ENCODE measurements around the gene MRPS7. TPM values are rescaled to one million over a fixed set of nuclear protein-coding genes. Genes with fewer than 3 reads are reported as not detected.

Gene MRPS7
- total and polyA plus RNA-seq, 5 donors from 2014 or later = 32.3 to 141 (median 120) TPM

DNA sequence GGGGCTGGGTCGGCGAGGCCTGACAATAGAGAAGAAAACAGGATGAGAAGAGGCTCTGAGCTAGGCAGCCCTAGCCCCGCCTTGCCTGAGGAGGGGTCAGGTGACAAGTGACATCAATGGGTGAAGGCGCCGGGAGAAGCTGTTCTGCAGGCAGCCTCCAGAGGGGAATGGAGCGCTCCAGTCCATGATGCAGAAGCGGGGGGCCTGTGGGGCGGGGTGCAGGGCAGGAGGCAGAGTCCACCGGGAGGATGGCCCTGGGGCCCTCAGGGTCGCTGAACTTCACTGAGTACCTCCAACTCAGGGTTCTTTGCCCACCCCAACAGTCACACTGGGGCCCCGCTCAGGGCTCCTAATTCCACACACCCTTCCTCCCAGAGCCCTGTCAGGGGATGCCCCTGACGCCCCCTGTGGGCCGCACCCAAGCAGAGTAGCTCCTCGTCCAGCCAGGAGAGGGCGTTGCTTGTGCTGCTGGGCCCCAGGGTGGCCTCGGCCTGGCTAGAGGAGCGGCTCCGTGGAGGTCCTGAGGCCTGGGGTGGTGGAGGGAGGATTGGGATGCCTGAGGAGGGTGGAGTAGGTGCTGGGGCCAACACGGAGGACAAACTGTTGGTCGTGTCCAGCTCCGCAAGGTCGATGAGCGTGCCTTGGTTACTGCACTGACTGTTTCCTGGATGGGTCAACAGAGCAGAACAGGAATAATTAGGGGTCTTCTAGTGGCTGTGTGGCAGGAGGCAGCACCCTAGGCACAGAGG, 21.1 kb upstream of the MRPS7 start:
- peak in 1 of 2 donors; percentile 20 for ATAC-seq (ENCODE audit: low read depth in 2 of 2)
- Mint-ChIP-seq H3K4me3 (no peak overlapping the region), H3K36me3 (peaks cover 30% of the 10 kb centered on the region)

GRCh38 chr17:75241143-75241430, 20.6 kb upstream of the MRPS7 start:
- Mint-ChIP-seq H3K36me3 (peaks cover 31% of the 10 kb centered on the region), H3K4me1 (peaks cover 0 to 25% (median 7%) of the 10 kb centered on the region in 4 donors), H3K27me3 (no peaks in the 10 kb centered on the region), H3K9me3 (no peaks in the 10 kb centered on the region), H3K4me3 (no peak overlapping the region), H3K27ac (no peak overlapping the region)
- Histone ChIP-seq H3K4me3 (ENCODE audit: low read depth, low read length) (no peak overlapping the region), H3K36me3 (ENCODE audit: control insufficient read depth, insufficient read depth, low read length) (peaks cover 85% of the 10 kb centered on the region), H3K27ac (ENCODE audit: insufficient read depth, low read length, poor library complexity, severe bottlenecking) (no peak overlapping the region), H3K4me1 (ENCODE audit: control insufficient read depth, insufficient read depth, low read length, poor library complexity, severe bottlenecking) (peaks cover 7% of the 10 kb centered on the region), H3K9me3 (ENCODE audit: control insufficient read depth in 2 of 2, low read length in 2 of 2) (no peaks in the 10 kb centered on the region), H3K27me3 (ENCODE audit: control insufficient read depth, insufficient read depth, low read length) (no peaks in the 10 kb centered on the region)
- no peak for DNase-seq
- no peak for ATAC-seq (ENCODE audit: low read depth in 2 of 2)

More for the DNA sequence above, 21.1 kb upstream of the MRPS7 start:
- Mint-ChIP-seq H3K27ac (peak overlapping the region in 1 of 3 donors; percentile 67), H3K4me1 (peaks cover 0 to 25% (median 7%) of the 10 kb centered on the region in 4 donors), H3K27me3 (no peaks in the 10 kb centered on the region), H3K9me3 (no peaks in the 10 kb centered on the region)
- Histone ChIP-seq H3K27me3 (ENCODE audit: control insufficient read depth, insufficient read depth, low read length) (no peaks in the 10 kb centered on the region), H3K4me3 (ENCODE audit: low read depth, low read length) (no peak overlapping the region), H3K36me3 (ENCODE audit: control insufficient read depth, insufficient read depth, low read length) (peaks cover 85% of the 10 kb centered on the region), H3K27ac (ENCODE audit: insufficient read depth, low read length, poor library complexity, severe bottlenecking) (no peak overlapping the region), H3K4me1 (ENCODE audit: control insufficient read depth, insufficient read depth, low read length, poor library complexity, severe bottlenecking) (peaks cover 7% of the 10 kb centered on the region), H3K9me3 (ENCODE audit: control insufficient read depth in 2 of 2, low read length in 2 of 2) (no peaks in the 10 kb centered on the region)
- DNase-seq = peak in 2 of 3 donors; percentile 17 to 57

DNA sequence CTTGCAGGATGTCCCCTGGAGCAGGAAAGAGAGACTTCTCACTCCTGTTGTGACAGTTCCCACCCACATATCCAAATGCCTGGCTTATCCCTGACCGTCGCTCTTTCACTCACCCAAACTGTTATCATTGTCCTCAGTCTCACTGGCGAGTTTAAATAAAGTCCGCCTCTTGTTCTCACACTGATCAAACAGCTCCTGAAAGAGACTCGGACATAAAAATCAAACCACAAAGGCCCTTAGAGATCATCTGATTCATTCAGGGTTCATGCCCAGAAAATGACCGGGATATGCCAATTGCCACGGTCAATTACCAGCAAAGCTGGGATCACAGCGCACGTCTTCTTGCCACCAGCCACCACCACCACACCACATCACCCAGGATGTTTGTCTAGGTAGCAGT, 20.2 kb upstream of the MRPS7 start:
- Histone ChIP-seq H3K4me1 (ENCODE audit: control insufficient read depth, insufficient read depth, low read length, poor library complexity, severe bottlenecking) (peaks cover 7% of the 10 kb centered on the region), H3K36me3 (ENCODE audit: control insufficient read depth, insufficient read depth, low read length) (peaks cover 85% of the 10 kb centered on the region), H3K27me3 (ENCODE audit: control insufficient read depth, insufficient read depth, low read length) (no peaks in the 10 kb centered on the region), H3K27ac (ENCODE audit: insufficient read depth, low read length, poor library complexity, severe bottlenecking) (no peak overlapping the region), H3K4me3 (ENCODE audit: low read depth, low read length) (no peak overlapping the region), H3K9me3 (ENCODE audit: control insufficient read depth in 2 of 2, low read length in 2 of 2) (no peaks in the 10 kb centered on the region)
- H3K27me3 Mint-ChIP-seq = no peaks in the 10 kb centered on the region
- H3K27ac Mint-ChIP-seq = peak overlapping the region in 2 of 3 donors; percentile 68 to 78
- peaks cover under 1 to 26% (median 7%) of the 10 kb centered on the region in 4 donors for H3K4me1 Mint-ChIP-seq
- no peaks in the 10 kb centered on the region for H3K9me3 Mint-ChIP-seq
- H3K4me3 Mint-ChIP-seq = no peak overlapping the region
- peaks cover 34% of the 10 kb centered on the region for H3K36me3 Mint-ChIP-seq
- ATAC-seq (ENCODE audit: low read depth in 2 of 2) = no peak
- no peak for DNase-seq

GRCh38 chr17:75241996-75242460, 19.7 kb upstream of the MRPS7 start:
- no peak for DNase-seq
- H3K4me1 ChIP-seq (ENCODE audit: control insufficient read depth, insufficient read depth, low read length, poor library complexity, severe bottlenecking) = peaks cover 7% of the 10 kb centered on the region

DNA sequence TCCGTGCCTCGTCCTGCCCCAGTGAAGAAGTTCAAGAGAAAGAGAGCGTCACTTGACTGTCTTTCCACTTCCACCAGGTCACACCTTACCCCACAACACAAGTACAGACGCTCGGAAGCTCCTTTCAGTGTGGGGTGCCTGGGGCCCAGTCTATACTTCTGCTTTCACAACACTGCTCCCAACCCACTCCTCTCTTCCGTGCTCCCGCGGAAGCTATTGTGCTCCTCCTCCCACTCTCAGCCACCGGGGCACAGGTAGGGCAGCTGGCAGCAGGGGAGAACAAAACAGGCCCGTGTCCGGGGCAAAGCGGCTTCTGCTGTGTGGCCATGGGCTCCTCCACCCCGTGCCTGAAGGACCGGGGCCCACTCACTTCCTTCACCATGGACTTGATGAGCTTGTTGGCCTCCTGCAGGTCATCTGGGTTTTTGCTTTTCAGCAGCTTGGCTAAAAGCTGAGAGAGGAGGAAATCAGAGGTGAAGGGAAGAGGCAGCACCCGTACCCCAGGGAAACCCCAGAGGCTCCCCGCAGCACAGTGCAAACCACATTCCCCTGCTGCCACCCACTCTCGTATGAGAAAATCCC, 19.1 kb upstream of the MRPS7 start:
- Mint-ChIP-seq H3K27me3 (no peaks in the 10 kb centered on the region), H3K4me1 (peaks cover 6 to 31% (median 9%) of the 10 kb centered on the region in 4 donors), H3K36me3 (peaks cover 33% of the 10 kb centered on the region), H3K4me3 (peak overlapping the region in 2 of 4 donors; percentile 52 to 63), H3K27ac (peak overlapping the region; percentile 68 to 83 (median 78)), H3K9me3 (no peaks in the 10 kb centered on the region)
- Histone ChIP-seq H3K9me3 (ENCODE audit: control insufficient read depth in 2 of 2, low read length in 2 of 2) (no peaks in the 10 kb centered on the region), H3K4me1 (ENCODE audit: control insufficient read depth, insufficient read depth, low read length, poor library complexity, severe bottlenecking) (peaks cover 7% of the 10 kb centered on the region), H3K4me3 (ENCODE audit: low read depth, low read length) (no peak overlapping the region), H3K36me3 (ENCODE audit: control insufficient read depth, insufficient read depth, low read length) (peaks cover 79% of the 10 kb centered on the region), H3K27me3 (ENCODE audit: control insufficient read depth, insufficient read depth, low read length) (no peaks in the 10 kb centered on the region), H3K27ac (ENCODE audit: insufficient read depth, low read length, poor library complexity, severe bottlenecking) (peak overlapping the region; percentile 53)
- ATAC-seq (ENCODE audit: low read depth in 2 of 2) (peak; percentile 25 to 26), DNase-seq (peak in 2 of 3 donors; percentile 22 to 37)

More at GRCh38 chr17:75241996-75242460, 19.7 kb upstream of the MRPS7 start:
- no peak for ATAC-seq (ENCODE audit: low read depth in 2 of 2)
- H3K36me3 Mint-ChIP-seq = peaks cover 36% of the 10 kb centered on the region
- Histone ChIP-seq H3K36me3 (ENCODE audit: control insufficient read depth, insufficient read depth, low read length) (peaks cover 82% of the 10 kb centered on the region), H3K4me3 (ENCODE audit: low read depth, low read length) (no peak overlapping the region), H3K27me3 (ENCODE audit: control insufficient read depth, insufficient read depth, low read length) (no peaks in the 10 kb centered on the region), H3K27ac (ENCODE audit: insufficient read depth, low read length, poor library complexity, severe bottlenecking) (no peak overlapping the region), H3K9me3 (ENCODE audit: control insufficient read depth in 2 of 2, low read length in 2 of 2) (no peaks in the 10 kb centered on the region)
- no peaks in the 10 kb centered on the region for H3K27me3 Mint-ChIP-seq
- H3K27ac Mint-ChIP-seq = peak overlapping the region; percentile 68 to 83 (median 78)
- no peaks in the 10 kb centered on the region for H3K9me3 Mint-ChIP-seq
- H3K4me1 Mint-ChIP-seq = peaks cover 6 to 31% (median 9%) of the 10 kb centered on the region in 4 donors
- peak overlapping the region in 2 of 4 donors; percentile 52 to 63 for H3K4me3 Mint-ChIP-seq

DNA sequence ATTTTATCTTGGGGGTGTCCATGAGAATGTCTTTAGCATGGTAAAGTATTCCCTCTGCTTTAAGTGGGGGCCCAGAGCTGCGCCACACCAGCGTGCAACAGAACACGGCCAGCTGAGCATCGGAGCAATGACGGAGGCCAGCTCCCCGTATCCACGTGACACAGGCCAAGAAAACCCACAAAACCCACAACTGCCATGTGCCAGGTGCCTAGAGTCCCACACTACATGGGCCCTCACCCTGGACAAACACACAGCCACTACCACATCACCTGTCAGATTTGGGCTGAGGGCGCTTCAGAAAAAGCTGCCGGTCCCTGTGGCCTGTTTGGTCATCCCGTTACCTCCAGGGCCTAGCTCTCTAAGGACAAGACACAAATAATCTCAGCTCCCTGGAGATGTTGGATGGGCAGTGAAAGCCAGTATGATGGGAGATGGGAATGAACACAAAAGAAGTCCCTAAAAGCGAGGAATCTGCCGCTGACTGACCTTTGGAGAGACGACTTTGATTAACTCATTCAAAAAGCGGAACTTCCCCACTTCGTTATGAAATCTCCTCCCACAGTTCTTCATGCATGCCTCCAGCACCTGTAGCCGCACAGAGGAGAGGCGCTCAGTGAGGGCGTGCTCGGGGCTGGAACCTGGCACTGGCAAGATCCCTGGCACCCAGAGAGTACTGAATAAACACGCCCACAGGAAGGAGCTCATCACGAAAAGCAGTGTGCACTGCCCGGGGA, 17.4 kb upstream of the MRPS7 start:
- Histone ChIP-seq H3K4me3 (ENCODE audit: low read depth, low read length) (no peak overlapping the region), H3K27ac (ENCODE audit: insufficient read depth, low read length, poor library complexity, severe bottlenecking) (no peak overlapping the region), H3K9me3 (ENCODE audit: control insufficient read depth in 2 of 2, low read length in 2 of 2) (no peaks in the 10 kb centered on the region), H3K36me3 (ENCODE audit: control insufficient read depth, insufficient read depth, low read length) (peaks cover 73% of the 10 kb centered on the region), H3K27me3 (ENCODE audit: control insufficient read depth, insufficient read depth, low read length) (no peaks in the 10 kb centered on the region), H3K4me1 (ENCODE audit: control insufficient read depth, insufficient read depth, low read length, poor library complexity, severe bottlenecking) (peaks cover 10% of the 10 kb centered on the region)
- DNase-seq (peak in 1 of 3 donors; percentile 38), ATAC-seq (ENCODE audit: low read depth in 2 of 2) (peak in 1 of 2 donors; percentile 19)
- Mint-ChIP-seq H3K27ac (peak overlapping the region in 1 of 3 donors; percentile 74), H3K4me3 (no peak overlapping the region), H3K9me3 (no peaks in the 10 kb centered on the region), H3K36me3 (peaks cover 29% of the 10 kb centered on the region), H3K4me1 (peaks cover 4 to 28% (median 6%) of the 10 kb centered on the region in 4 donors), H3K27me3 (no peaks in the 10 kb centered on the region)

GRCh38 chr17:75245011-75245410, 16.7 kb upstream of the MRPS7 start:
- Histone ChIP-seq H3K27ac (ENCODE audit: insufficient read depth, low read length, poor library complexity, severe bottlenecking) (no peak overlapping the region), H3K36me3 (ENCODE audit: control insufficient read depth, insufficient read depth, low read length) (peaks cover 70% of the 10 kb centered on the region)
- H3K36me3 Mint-ChIP-seq = peaks cover 29% of the 10 kb centered on the region

More at GRCh38 chr17:75245011-75245410, 16.7 kb upstream of the MRPS7 start:
- Mint-ChIP-seq H3K4me1 (peaks cover 12 to 36% (median 13%) of the 10 kb centered on the region in 4 donors), H3K27me3 (no peaks in the 10 kb centered on the region), H3K9me3 (no peaks in the 10 kb centered on the region), H3K4me3 (no peak overlapping the region), H3K27ac (no peak overlapping the region)
- DNase-seq (no peak), ATAC-seq (ENCODE audit: low read depth in 2 of 2) (no peak)
- H3K27me3 ChIP-seq (ENCODE audit: control insufficient read depth, insufficient read depth, low read length) = no peaks in the 10 kb centered on the region
- no peaks in the 10 kb centered on the region for H3K9me3 ChIP-seq (ENCODE audit: control insufficient read depth in 2 of 2, low read length in 2 of 2)
- H3K4me3 ChIP-seq (ENCODE audit: low read depth, low read length) = no peak overlapping the region
- peaks cover 17% of the 10 kb centered on the region for H3K4me1 ChIP-seq (ENCODE audit: control insufficient read depth, insufficient read depth, low read length, poor library complexity, severe bottlenecking)

All from CD4-positive, CD25-positive, alpha-beta regulatory T cell (primary cell).